ENCODE measurements around the gene CCSER2.

CCSER2 gene

GRCh38 chr10:84548869-84549268 is 220.5 kb downstream of the CCSER2 start:
- Mint-ChIP-seq H3K4me3 (no peak overlapping the region), H3K9me3 (no peaks in the 10 kb centered on the region), H3K27ac (no peak overlapping the region), H3K36me3 (ENCODE audit: insufficient read depth) (no peaks in the 10 kb centered on the region), H3K4me1 (ENCODE audit: low read depth in 2 of 2) (no peaks in the 10 kb centered on the region), H3K27me3 (peaks cover 38 to 51% of the 10 kb centered on the region in 2 donors)
- ATAC-seq (replicated peaks) (no peak), DNase-seq (no peak)

- H3K27ac Mint-ChIP-seq: no peak overlapping the region
- H3K4me1 Mint-ChIP-seq (ENCODE audit: low read depth in 2 of 2): no peaks in the 10 kb centered on the region
- H3K36me3 Mint-ChIP-seq (ENCODE audit: insufficient read depth): no peaks in the 10 kb centered on the region
- DNase-seq (no peak), ATAC-seq (replicated peaks) (no peak)
- H3K4me3 Mint-ChIP-seq: no peak overlapping the region
- no peaks in the 10 kb centered on the region for H3K9me3 Mint-ChIP-seq
- H3K27me3 Mint-ChIP-seq: peaks cover 38 to 44% of the 10 kb centered on the region in 2 donors
Measured at GRCh38 chr10:84549368-84550165, 221.2 kb downstream of the CCSER2 start.

- DNase-seq (no peak), ATAC-seq (replicated peaks) (no peak)
- H3K27me3 Mint-ChIP-seq: peaks cover 38 to 42% of the 10 kb centered on the region in 2 donors
- no peak overlapping the region for H3K27ac Mint-ChIP-seq
- H3K36me3 Mint-ChIP-seq (ENCODE audit: insufficient read depth): no peaks in the 10 kb centered on the region
- H3K4me3 Mint-ChIP-seq: no peak overlapping the region
- H3K9me3 Mint-ChIP-seq: no peaks in the 10 kb centered on the region
- no peaks in the 10 kb centered on the region for H3K4me1 Mint-ChIP-seq (ENCODE audit: low read depth in 2 of 2)
Measured at GRCh38 chr10:84550756-84551436, 222.5 kb downstream of the CCSER2 start.

GRCh38 chr10:84551437-84552120 is 223.2 kb downstream of the CCSER2 start:
- Mint-ChIP-seq H3K4me1 (ENCODE audit: low read depth in 2 of 2) (no peaks in the 10 kb centered on the region), H3K27ac (no peak overlapping the region), H3K27me3 (peaks cover 33 to 38% of the 10 kb centered on the region in 2 donors), H3K36me3 (ENCODE audit: insufficient read depth) (no peaks in the 10 kb centered on the region), H3K4me3 (no peak overlapping the region), H3K9me3 (no peaks in the 10 kb centered on the region)
- ATAC-seq (replicated peaks) (no peak), DNase-seq (no peak)

GRCh38 chr10:84552478-84552877 is 224.1 kb downstream of the CCSER2 start:
- Mint-ChIP-seq H3K36me3 (ENCODE audit: insufficient read depth) (no peaks in the 10 kb centered on the region), H3K4me3 (no peak overlapping the region), H3K27me3 (peaks cover 32 to 34% of the 10 kb centered on the region in 2 donors), H3K4me1 (ENCODE audit: low read depth in 2 of 2) (no peaks in the 10 kb centered on the region), H3K27ac (no peak overlapping the region), H3K9me3 (no peaks in the 10 kb centered on the region)
- DNase-seq (no peak), ATAC-seq (replicated peaks) (no peak)

- Mint-ChIP-seq H3K36me3 (ENCODE audit: insufficient read depth) (no peaks in the 10 kb centered on the region), H3K27me3 (peaks cover 45 to 47% of the 10 kb centered on the region in 2 donors), H3K27ac (no peak overlapping the region), H3K4me3 (no peak overlapping the region), H3K9me3 (no peaks in the 10 kb centered on the region), H3K4me1 (ENCODE audit: low read depth in 2 of 2) (no peaks in the 10 kb centered on the region)
- no peak for DNase-seq
- no peak for ATAC-seq (replicated peaks)
Measured at GRCh38 chr10:84562592-84562991, 234.2 kb downstream of the CCSER2 start.

- H3K4me1 Mint-ChIP-seq (ENCODE audit: low read depth in 2 of 2): no peaks in the 10 kb centered on the region
- no peak for DNase-seq
Measured at GRCh38 chr10:84563355-84563754, 235.0 kb downstream of the CCSER2 start.

GRCh38 chr10:84563868-84564267 is 235.5 kb downstream of the CCSER2 start:
- H3K27me3 Mint-ChIP-seq: peaks cover 56 to 58% of the 10 kb centered on the region in 2 donors
- no peak overlapping the region for H3K27ac Mint-ChIP-seq
- H3K9me3 Mint-ChIP-seq: no peaks in the 10 kb centered on the region
- no peak for DNase-seq
- H3K4me1 Mint-ChIP-seq (ENCODE audit: low read depth in 2 of 2): no peaks in the 10 kb centered on the region
- no peak overlapping the region for H3K4me3 Mint-ChIP-seq
- no peaks in the 10 kb centered on the region for H3K36me3 Mint-ChIP-seq (ENCODE audit: insufficient read depth)
- ATAC-seq (replicated peaks): no peak

More at GRCh38 chr10:84563355-84563754, 235.0 kb downstream of the CCSER2 start:
- Mint-ChIP-seq H3K4me3 (no peak overlapping the region), H3K36me3 (ENCODE audit: insufficient read depth) (no peaks in the 10 kb centered on the region), H3K27me3 (peaks cover 52 to 53% of the 10 kb centered on the region in 2 donors), H3K27ac (no peak overlapping the region), H3K9me3 (no peaks in the 10 kb centered on the region)
- no peak for ATAC-seq (replicated peaks)

- ATAC-seq (replicated peaks) (no peak), DNase-seq (no peak)
- Mint-ChIP-seq H3K9me3 (no peaks in the 10 kb centered on the region), H3K36me3 (ENCODE audit: insufficient read depth) (no peaks in the 10 kb centered on the region), H3K4me3 (no peak overlapping the region), H3K4me1 (ENCODE audit: low read depth in 2 of 2) (no peaks in the 10 kb centered on the region), H3K27me3 (peaks cover 61 to 80% of the 10 kb centered on the region in 2 donors), H3K27ac (no peak overlapping the region)
Measured at GRCh38 chr10:84565881-84566582, 237.6 kb downstream of the CCSER2 start.

GRCh38 chr10:84567133-84567532 is 238.7 kb downstream of the CCSER2 start:
- Mint-ChIP-seq H3K27me3 (peaks cover 61 to 80% of the 10 kb centered on the region in 2 donors), H3K4me1 (ENCODE audit: low read depth in 2 of 2) (no peaks in the 10 kb centered on the region)
- ATAC-seq (replicated peaks): no peak

More at GRCh38 chr10:84567133-84567532, 238.7 kb downstream of the CCSER2 start:
- H3K36me3 Mint-ChIP-seq (ENCODE audit: insufficient read depth): no peaks in the 10 kb centered on the region
- no peak overlapping the region for H3K4me3 Mint-ChIP-seq
- no peak for DNase-seq
- no peaks in the 10 kb centered on the region for H3K9me3 Mint-ChIP-seq
- H3K27ac Mint-ChIP-seq: no peak overlapping the region
